ENCODE data around the gene TECRL.

Gene TECRL

GRCh38 chr4:64409300-64409699 lies at the start of gene TECRL:
Gene TECRL (minus strand): TSS chr4:64409450. CDS start chr4:64409351, 99 bp downstream.
- DNase-seq (ENCODE audit: low read depth): no peak

GRCh38 chr4:64432674-64433073 lies 23.4 kb upstream of the TECRL start:
- DNase-seq (ENCODE audit: low read depth): no peak

GRCh38 chr4:64430933-64431332 lies 21.7 kb upstream of the TECRL start:
- no peak for DNase-seq (ENCODE audit: low read depth)

- no peak for DNase-seq (ENCODE audit: low read depth)
Observed at GRCh38 chr4:64417974-64418373, 8.7 kb upstream of the TECRL start.

- DNase-seq (ENCODE audit: low read depth): no peak
Observed at GRCh38 chr4:64407000-64407399, 2.2 kb downstream of the TECRL start.

GRCh38 chr4:64405761-64406160 lies 3.5 kb downstream of the TECRL start:
- DNase-seq (ENCODE audit: low read depth): no peak

GRCh38 chr4:64402684-64403083 lies 6.6 kb downstream of the TECRL start:
- DNase-seq (ENCODE audit: low read depth): no peak

- no peak for DNase-seq (ENCODE audit: low read depth)
Observed at GRCh38 chr4:64399313-64400109, 9.7 kb downstream of the TECRL start.

- no peak for DNase-seq (ENCODE audit: low read depth)
Observed at GRCh38 chr4:64394469-64394868, 14.8 kb downstream of the TECRL start.

- no peak for DNase-seq (ENCODE audit: low read depth)
Observed at GRCh38 chr4:64388252-64388651, 21.0 kb downstream of the TECRL start.

GRCh38 chr4:64385220-64385619 lies 24.0 kb downstream of the TECRL start:
- no peak for DNase-seq (ENCODE audit: low read depth)

GRCh38 chr4:64384237-64385203 lies 24.7 kb downstream of the TECRL start:
- no peak for DNase-seq (ENCODE audit: low read depth)

GRCh38 chr4:64368741-64369140 lies 40.5 kb downstream of the TECRL start:
- no peak for DNase-seq (ENCODE audit: low read depth)

GRCh38 chr4:64361399-64361740 lies 47.9 kb downstream of the TECRL start:
- no peak for DNase-seq (ENCODE audit: low read depth)

GRCh38 chr4:64360664-64361398 lies 48.4 kb downstream of the TECRL start:
- DNase-seq (ENCODE audit: low read depth): no peak

GRCh38 chr4:64359489-64359888 lies 49.8 kb downstream of the TECRL start:
- DNase-seq (ENCODE audit: low read depth): no peak

GRCh38 chr4:64353904-64354303 lies 55.3 kb downstream of the TECRL start:
- no peak for DNase-seq (ENCODE audit: low read depth)

GRCh38 chr4:64341711-64342110 lies 67.5 kb downstream of the TECRL start:
- DNase-seq (ENCODE audit: low read depth): no peak

- no peak for DNase-seq (ENCODE audit: low read depth)
Observed at GRCh38 chr4:64340218-64341110, 68.8 kb downstream of the TECRL start.

- DNase-seq (ENCODE audit: low read depth): no peak
Observed at GRCh38 chr4:64334964-64335363, 74.3 kb downstream of the TECRL start.

- no peak for DNase-seq (ENCODE audit: low read depth)
Observed at GRCh38 chr4:64330143-64330542, 79.1 kb downstream of the TECRL start.
